Skin epidermis (tissue), 12 donors: ENCODE results near the gene ASTL.

Experiments
- H3K27ac ChIP-seq, 21 experiments: fragments of 200-600 bp; sonication (generic) in 11 of 21; one replicate each; pipeline ENCODE4 v1.5.0; 2020; ENCODE audit warnings: mild to moderate bottlenecking in 3 of 21, inconsistent platforms in 2 of 21, moderate library complexity in 2 of 21
- H3K4me3 ChIP-seq, 7 experiments: fragments of 200-600 bp; sonication (generic) in 2 of 7; one replicate each; pipeline ENCODE4 v1.5.0; 2020; ENCODE audit warnings: inconsistent platforms in 2 of 7, mild to moderate bottlenecking in 2 of 7, moderate library complexity in 1 of 7

ASTL gene

GRCh38 chr2:96117701-96118588, 20.4 kb downstream of the ASTL start:
- peak overlapping the region in 2 of 7 experiments; percentile 58 to 68 for H3K4me3 ChIP-seq

GRCh38 chr2:96116879-96117533, 21.3 kb downstream of the ASTL start:
- Histone ChIP-seq H3K27ac (peak overlapping the region in 10 of 21 experiments; percentile 13 to 76 (median 62)), H3K4me3 (peak overlapping the region; percentile 42 to 80 (median 58))

More at GRCh38 chr2:96117701-96118588, 20.4 kb downstream of the ASTL start:
- H3K27ac ChIP-seq, result no peak overlapping the region

GRCh38 chr2:96116424-96116878, 21.9 kb downstream of the ASTL start, which contains the start of gene ADRA2B:
Gene ADRA2B, minus strand, starts transcription at chr2:96116571. Its CDS starts 422 bp downstream, at chr2:96116149.
- H3K4me3 ChIP-seq, result peak within 1 kb of the TSS; percentile 42 to 80 (median 58)
- H3K27ac ChIP-seq, result peak within 1 kb of the TSS in 10 of 21 experiments; percentile 13 to 76 (median 62)

GRCh38 chr2:96115631-96116423, 22.5 kb downstream of the ASTL start:
- H3K27ac ChIP-seq, result peak overlapping the region in 2 of 21 experiments; percentile 69 to 76
- peak overlapping the region; percentile 42 to 80 (median 58) for H3K4me3 ChIP-seq

- Histone ChIP-seq H3K4me3 (no peak overlapping the region), H3K27ac (no peak overlapping the region)
Observed at GRCh38 chr2:96114903-96115581, 23.3 kb downstream of the ASTL start.

GRCh38 chr2:96114546-96114902, 23.8 kb downstream of the ASTL start:
- no peak overlapping the region for H3K27ac ChIP-seq
- H3K4me3 ChIP-seq, result no peak overlapping the region

- Histone ChIP-seq H3K27ac (no peak overlapping the region), H3K4me3 (no peak overlapping the region)
Observed at GRCh38 chr2:96113951-96114350, 24.4 kb downstream of the ASTL start.

GRCh38 chr2:96113367-96113677, 25.0 kb downstream of the ASTL start:
- H3K27ac ChIP-seq, result no peak overlapping the region
- H3K4me3 ChIP-seq, result no peak overlapping the region

- H3K27ac ChIP-seq, result no peak overlapping the region
- H3K4me3 ChIP-seq, result no peak overlapping the region
Observed at GRCh38 chr2:96112501-96113366, 25.6 kb downstream of the ASTL start.

- H3K27ac ChIP-seq, result no peak overlapping the region
- no peak overlapping the region for H3K4me3 ChIP-seq
Observed at GRCh38 chr2:96111823-96112500, 26.3 kb downstream of the ASTL start.

- Histone ChIP-seq H3K4me3 (no peak overlapping the region), H3K27ac (no peak overlapping the region)
Observed at GRCh38 chr2:96111257-96111640, 27.1 kb downstream of the ASTL start.

- Histone ChIP-seq H3K4me3 (no peak overlapping the region), H3K27ac (no peak overlapping the region)
Observed at GRCh38 chr2:96110621-96111256, 27.6 kb downstream of the ASTL start.

GRCh38 chr2:96109931-96110511, 28.3 kb downstream of the ASTL start:
- no peak overlapping the region for H3K27ac ChIP-seq
- H3K4me3 ChIP-seq, result no peak overlapping the region

- Histone ChIP-seq H3K4me3 (no peak overlapping the region), H3K27ac (peak overlapping the region in 1 of 21 experiments; percentile 11)
Observed at GRCh38 chr2:96109361-96109680, 29.0 kb downstream of the ASTL start.

- Histone ChIP-seq H3K27ac (peak overlapping the region in 1 of 21 experiments; percentile 11), H3K4me3 (no peak overlapping the region)
Observed at GRCh38 chr2:96108541-96109360, 29.6 kb downstream of the ASTL start.

GRCh38 chr2:96108151-96108540, 30.2 kb downstream of the ASTL start:
- H3K4me3 ChIP-seq, result no peak overlapping the region
- H3K27ac ChIP-seq, result no peak overlapping the region

GRCh38 chr2:96107708-96108065, 30.6 kb downstream of the ASTL start:
- Histone ChIP-seq H3K4me3 (no peak overlapping the region), H3K27ac (no peak overlapping the region)
